Upper lobe of left lung (tissue), 4 donors: ENCODE measurements around the gene SNX13.

ENCODE experiments used
- CTCF ChIP-seq, 6 experiments: fragments of 450-650 bp in 4 of 6; fragments of 200-600 bp in 2 of 6; sonication (generic) in 2 of 6; IDR thresholded peaks; one replicate each; pipeline ENCODE4 v1.5.1; 2016 to 2019; ENCODE audit warnings: antibody characterized with exemption in 6 of 6
- POLR2A ChIP-seq, 4 donors: fragments of 450-650 bp; IDR thresholded peaks; one replicate each; pipeline ENCODE4 v1.5.1; 2016 to 2017; ENCODE audit warnings: antibody characterized with exemption in 4 of 4, mild to moderate bottlenecking in 2 of 4

DNA sequence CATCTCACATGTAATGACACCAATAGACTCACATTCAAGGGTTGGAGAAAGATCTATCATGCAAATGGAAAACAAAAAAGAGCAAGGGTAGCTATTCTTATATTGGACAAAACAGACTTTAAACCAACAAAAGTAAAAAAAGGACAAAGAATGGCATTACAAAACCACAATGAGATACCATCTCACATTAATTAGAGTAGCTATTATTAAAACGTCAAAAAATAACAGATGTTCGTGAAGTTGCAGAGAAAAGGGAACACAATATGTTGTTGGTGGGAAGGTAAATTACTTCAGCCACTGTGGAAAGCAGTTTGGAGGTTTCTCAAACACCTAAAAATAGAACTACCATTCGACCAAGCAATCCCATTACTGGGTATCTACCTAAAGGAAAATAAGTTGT, 197.0 kb downstream of the SNX13 start:
- no peak for TF ChIP-seq POLR2A (IDR thresholded peaks at IDR 0.05)
- TF ChIP-seq CTCF (IDR thresholded peaks at IDR 0.05), result no peak
